GM12873 (cell line): ENCODE measurements around the gene EMILIN1.

Experiments
- TF ChIP-seq, protein P1 (sequence below): IDR thresholded peaks from 2 replicates; pipeline ENCODE4 v1.5.1; 2012; ENCODE audit warnings: low read depth, mild to moderate bottlenecking, moderate library complexity, low read length, control low read depth; ENCODE audit not compliant: insufficient read depth; ENCODE audit errors: missing control alignments

Gene EMILIN1

DNA sequence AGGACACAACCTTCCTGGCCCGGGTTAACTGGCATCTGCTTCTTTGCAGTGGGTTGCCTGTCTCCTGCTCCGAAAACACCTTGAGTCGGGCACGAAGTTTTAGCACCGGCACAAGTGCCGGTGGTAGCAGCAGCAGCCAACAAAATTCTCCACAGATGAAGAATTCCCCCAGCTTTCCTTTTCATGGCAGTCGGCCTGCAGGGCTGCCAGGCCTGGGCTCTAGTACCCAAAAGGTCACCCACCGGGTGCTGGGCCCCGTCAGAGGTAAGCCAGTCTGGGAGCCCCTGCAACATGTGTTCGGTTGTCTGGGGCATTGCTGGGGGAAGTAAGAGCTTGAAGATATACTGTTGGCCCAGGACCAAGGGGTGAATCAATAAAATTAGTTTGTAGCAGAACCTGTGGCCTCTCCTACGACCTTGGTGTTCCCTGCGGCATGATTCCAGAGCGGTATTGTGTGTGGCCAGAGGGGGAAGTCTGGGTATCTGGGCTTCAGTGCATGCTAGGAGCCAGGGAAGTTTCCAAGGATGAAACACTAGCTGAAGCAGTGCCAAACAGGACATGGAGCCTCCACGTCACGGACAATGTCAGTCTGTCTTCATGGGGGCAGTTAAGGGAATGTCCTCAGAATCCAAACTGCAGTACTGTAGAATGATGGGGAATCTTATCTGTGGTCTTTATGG, 19.1 kb upstream of the EMILIN1 start:
- TF ChIP-seq, protein P1, sequence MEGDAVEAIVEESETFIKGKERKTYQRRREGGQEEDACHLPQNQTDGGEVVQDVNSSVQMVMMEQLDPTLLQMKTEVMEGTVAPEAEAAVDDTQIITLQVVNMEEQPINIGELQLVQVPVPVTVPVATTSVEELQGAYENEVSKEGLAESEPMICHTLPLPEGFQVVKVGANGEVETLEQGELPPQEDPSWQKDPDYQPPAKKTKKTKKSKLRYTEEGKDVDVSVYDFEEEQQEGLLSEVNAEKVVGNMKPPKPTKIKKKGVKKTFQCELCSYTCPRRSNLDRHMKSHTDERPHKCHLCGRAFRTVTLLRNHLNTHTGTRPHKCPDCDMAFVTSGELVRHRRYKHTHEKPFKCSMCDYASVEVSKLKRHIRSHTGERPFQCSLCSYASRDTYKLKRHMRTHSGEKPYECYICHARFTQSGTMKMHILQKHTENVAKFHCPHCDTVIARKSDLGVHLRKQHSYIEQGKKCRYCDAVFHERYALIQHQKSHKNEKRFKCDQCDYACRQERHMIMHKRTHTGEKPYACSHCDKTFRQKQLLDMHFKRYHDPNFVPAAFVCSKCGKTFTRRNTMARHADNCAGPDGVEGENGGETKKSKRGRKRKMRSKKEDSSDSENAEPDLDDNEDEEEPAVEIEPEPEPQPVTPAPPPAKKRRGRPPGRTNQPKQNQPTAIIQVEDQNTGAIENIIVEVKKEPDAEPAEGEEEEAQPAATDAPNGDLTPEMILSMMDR = no peak

DNA sequence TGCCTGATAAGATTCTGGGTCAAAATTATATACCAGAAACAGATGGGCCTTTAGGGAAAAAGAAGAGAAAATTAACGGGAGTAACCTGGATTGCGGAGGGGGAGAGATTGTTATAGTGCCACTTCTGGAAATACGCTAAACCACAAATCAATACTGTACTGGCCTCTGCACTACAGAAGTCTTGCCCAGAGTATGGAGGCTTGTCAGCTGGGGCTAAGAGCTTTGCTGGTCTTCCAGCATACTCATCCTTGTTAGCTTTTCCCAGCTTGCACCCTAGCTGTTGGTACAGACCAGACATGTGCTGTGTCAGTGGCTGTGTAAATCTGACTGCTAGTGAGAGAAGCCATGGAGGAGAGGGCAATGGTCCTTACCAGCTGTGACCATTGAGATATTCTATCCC, 18.1 kb upstream of the EMILIN1 start:
- TF ChIP-seq, protein P1 = no peak

DNA sequence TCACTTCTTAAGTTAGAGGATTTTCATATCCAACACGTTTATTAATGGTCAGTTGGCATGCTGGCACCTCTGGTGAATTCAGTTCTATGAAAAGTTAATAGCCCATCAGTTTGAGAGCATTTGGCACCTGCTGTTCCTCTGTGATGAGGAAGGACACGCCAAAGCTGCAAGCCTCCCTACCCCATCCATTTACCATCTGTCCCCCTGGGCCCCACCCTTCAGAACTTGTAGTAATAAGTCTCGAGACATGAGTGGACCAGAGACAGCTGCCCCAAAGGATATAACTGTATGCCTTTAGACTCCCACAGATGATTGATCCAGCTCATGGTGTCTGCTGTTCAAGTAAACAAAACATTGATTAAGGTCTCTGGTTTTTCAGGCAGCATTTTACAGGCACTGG, 13.3 kb upstream of the EMILIN1 start:
- TF ChIP-seq, protein P1 = no peak

DNA sequence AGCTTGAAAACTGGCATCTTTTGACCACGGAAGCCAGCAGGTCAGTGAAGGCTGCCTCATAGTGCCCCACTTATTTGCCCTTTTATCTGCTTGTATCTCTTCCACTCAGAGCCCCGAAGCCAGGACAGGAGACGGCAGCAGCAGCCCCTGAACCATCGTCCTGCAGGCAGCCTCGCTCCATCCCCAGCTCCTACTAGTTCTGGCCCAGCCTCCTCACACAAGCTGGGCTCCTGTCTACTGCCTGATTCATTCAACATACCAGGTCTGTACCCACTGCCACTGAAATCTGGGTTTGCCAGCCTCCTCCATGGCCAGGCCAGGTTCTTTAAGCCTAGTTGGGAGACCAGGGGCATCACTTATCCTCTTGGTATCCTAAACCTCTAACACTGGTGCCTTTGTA, 11.0 kb upstream of the EMILIN1 start:
- TF ChIP-seq, protein P1 = no peak

DNA sequence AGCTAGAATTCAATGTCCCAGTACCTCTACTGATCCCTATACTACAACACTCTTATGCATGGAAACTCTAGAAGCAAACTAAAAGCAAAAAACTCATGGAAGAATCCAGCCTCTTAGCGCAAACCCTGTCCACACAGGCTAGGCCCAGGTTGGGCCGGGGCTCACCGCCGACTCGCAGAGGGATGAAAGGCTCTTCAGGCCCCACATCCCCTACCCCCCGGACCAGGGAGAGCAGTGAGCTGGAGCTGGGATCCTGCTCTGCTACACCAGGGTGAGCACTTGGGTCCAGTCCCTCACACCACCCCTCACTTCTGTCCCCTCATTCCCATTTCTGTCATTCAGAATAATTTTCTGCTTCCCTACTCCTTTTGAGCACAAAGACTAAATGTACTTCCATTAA, 9.0 kb upstream of the EMILIN1 start:
- TF ChIP-seq, protein P1 = no peak

DNA sequence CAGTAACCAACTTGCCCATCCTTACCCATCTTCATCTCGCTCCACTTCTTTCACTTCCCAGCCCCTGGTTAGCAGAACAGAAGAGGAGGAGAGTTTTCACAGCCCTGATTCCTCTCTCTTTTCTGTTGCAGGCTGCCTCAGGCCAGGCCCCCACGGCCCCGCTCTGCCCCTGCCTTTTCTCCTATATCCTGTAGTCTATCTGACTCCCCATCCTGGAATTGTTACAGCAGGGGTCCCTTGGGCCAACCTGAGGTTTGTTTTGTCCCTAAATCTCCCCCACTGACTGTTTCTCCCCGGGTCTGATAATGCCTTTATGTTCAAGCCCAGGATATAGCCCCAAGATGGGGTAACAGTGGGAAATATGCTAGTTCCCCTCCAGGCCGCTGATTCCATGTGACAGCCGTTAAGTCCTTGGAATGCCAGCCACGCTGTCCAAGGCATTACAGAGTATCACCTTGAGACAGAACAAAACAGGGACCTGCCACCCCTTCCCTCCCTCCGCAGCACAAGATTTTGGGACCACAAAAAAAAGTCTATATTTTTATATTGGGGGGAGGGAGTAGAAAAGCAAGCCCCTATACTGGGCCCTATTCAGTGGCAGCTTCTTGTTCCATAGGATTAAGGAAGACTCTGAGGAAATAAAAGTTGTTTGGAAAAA, 8.3 kb upstream of the EMILIN1 start:
- TF ChIP-seq, protein P1 = no peak

DNA sequence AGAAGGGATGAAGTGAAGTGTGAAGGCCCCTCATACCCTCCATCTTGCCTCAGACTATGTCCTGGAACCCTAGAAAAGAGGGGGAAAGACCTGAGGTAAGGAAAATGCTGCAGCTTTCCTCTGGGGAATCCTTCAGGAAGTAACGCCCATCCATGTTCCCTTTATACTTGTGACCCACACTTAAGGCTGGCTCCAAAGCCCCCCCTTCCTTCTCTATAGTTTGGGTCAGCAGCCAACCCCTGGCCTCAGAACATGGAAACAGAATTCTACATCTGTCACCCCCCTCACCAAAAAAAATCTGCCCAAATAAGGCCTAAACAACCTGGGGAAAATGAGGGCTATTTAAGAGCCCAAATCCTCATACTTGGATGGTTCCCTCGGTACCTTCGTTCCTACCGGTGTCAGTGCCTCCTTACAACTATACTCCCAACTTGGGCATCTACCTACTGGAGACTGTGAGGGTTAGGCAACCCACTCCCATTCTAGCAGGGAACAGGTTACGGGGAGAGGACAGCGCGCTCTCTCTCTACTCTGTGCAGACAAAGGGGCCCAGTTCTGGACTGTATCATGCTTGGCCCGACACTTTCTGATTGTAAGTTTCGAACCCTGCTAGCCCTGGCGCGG, 7.7 kb upstream of the EMILIN1 start:
- TF ChIP-seq, protein P1 = no peak
